Measurements from ENCODE around the gene SRR. TPM values are rescaled to one million over a fixed set of nuclear protein-coding genes. Genes with fewer than 3 reads are reported as not detected.
A peak's percentile ranks its signal among the peaks of the same experiment; 100 is the strongest.

Gene SRR
- total RNA-seq, 1 donor from 2014 or later: 14.4 TPM

GRCh38 chr17:2361010-2361760 is 57.4 kb downstream of the SRR start:
- Mint-ChIP-seq H3K4me1 (ENCODE audit: unreplicated experiment) (peaks cover 11% of the 10 kb centered on the region), H3K36me3 (peaks cover 10% of the 10 kb centered on the region), H3K9me3 (no peaks in the 10 kb centered on the region), H3K4me3 (no peak overlapping the region), H3K27me3 (no peaks in the 10 kb centered on the region), H3K27ac (peak overlapping the region; percentile 29)
- TF ChIP-seq CTCF (conservative IDR thresholded peaks at IDR 0.05): no peak
- DNase-seq (ENCODE audit: extremely low spot score, unreplicated experiment): no peak

GRCh38 chr17:2362016-2362415 is 58.3 kb downstream of the SRR start:
- Mint-ChIP-seq H3K9me3 (no peaks in the 10 kb centered on the region), H3K4me3 (no peak overlapping the region)

GRCh38 chr17:2362416-2362815 is 58.7 kb downstream of the SRR start:
- no peak overlapping the region for H3K27ac Mint-ChIP-seq
- no peaks in the 10 kb centered on the region for H3K27me3 Mint-ChIP-seq
- H3K4me3 Mint-ChIP-seq: no peak overlapping the region
- H3K9me3 Mint-ChIP-seq: no peaks in the 10 kb centered on the region
- peaks cover 11% of the 10 kb centered on the region for H3K4me1 Mint-ChIP-seq (ENCODE audit: unreplicated experiment)
- no peak for TF ChIP-seq CTCF (conservative IDR thresholded peaks at IDR 0.05)
- no peak for DNase-seq (ENCODE audit: extremely low spot score, unreplicated experiment)
- H3K36me3 Mint-ChIP-seq: peaks cover 10% of the 10 kb centered on the region

More at GRCh38 chr17:2362016-2362415, 58.3 kb downstream of the SRR start:
- Mint-ChIP-seq H3K27ac (no peak overlapping the region), H3K4me1 (ENCODE audit: unreplicated experiment) (peaks cover 11% of the 10 kb centered on the region), H3K36me3 (peaks cover 10% of the 10 kb centered on the region), H3K27me3 (no peaks in the 10 kb centered on the region)
- no peak for DNase-seq (ENCODE audit: extremely low spot score, unreplicated experiment)
- TF ChIP-seq CTCF (conservative IDR thresholded peaks at IDR 0.05): no peak

GRCh38 chr17:2362881-2363280 is 59.1 kb downstream of the SRR start:
- no peaks in the 10 kb centered on the region for H3K9me3 Mint-ChIP-seq
- H3K27ac Mint-ChIP-seq: no peak overlapping the region
- H3K36me3 Mint-ChIP-seq: peaks cover 10% of the 10 kb centered on the region
- H3K4me1 Mint-ChIP-seq (ENCODE audit: unreplicated experiment): peaks cover 11% of the 10 kb centered on the region
- H3K4me3 Mint-ChIP-seq: no peak overlapping the region
- TF ChIP-seq CTCF (conservative IDR thresholded peaks at IDR 0.05): no peak
- no peaks in the 10 kb centered on the region for H3K27me3 Mint-ChIP-seq
- DNase-seq (ENCODE audit: extremely low spot score, unreplicated experiment): no peak

GRCh38 chr17:2363318-2363717 is 59.6 kb downstream of the SRR start:
- no peak overlapping the region for H3K27ac Mint-ChIP-seq
- no peak for TF ChIP-seq CTCF (conservative IDR thresholded peaks at IDR 0.05)
- H3K4me1 Mint-ChIP-seq (ENCODE audit: unreplicated experiment): peaks cover 11% of the 10 kb centered on the region
- H3K27me3 Mint-ChIP-seq: no peaks in the 10 kb centered on the region
- H3K9me3 Mint-ChIP-seq: no peaks in the 10 kb centered on the region
- no peak overlapping the region for H3K4me3 Mint-ChIP-seq
- DNase-seq (ENCODE audit: extremely low spot score, unreplicated experiment): no peak
- peaks cover 10% of the 10 kb centered on the region for H3K36me3 Mint-ChIP-seq
